Ovary (tissue), 3 donors: ENCODE measurements around the gene TIMP1.

Source experiments
- EP300 ChIP-seq: sonication (generic); formaldehyde crosslinking; IDR thresholded peaks from one replicate; pipeline ENCODE4 v1.6.1; 2017; ENCODE audit warnings: antibody characterized with exemption
- POLR2A ChIP-seq: fragments of 450-650 bp; IDR thresholded peaks from one replicate; pipeline ENCODE4 v1.6.1; 2017; ENCODE audit warnings: antibody characterized with exemption, mild to moderate bottlenecking, moderate library complexity
- TF ChIP-seq, protein P1 (sequence below), 3 donors: fragments of 450-650 bp in 2 of 3; fragments of 200-600 bp in 1 of 3; IDR thresholded peaks; one replicate each; pipeline versions ENCODE4 v1.5.1 to v1.8.0; 2016 to 2022; ENCODE audit warnings: antibody characterized with exemption in 3 of 3, mild to moderate bottlenecking in 1 of 3
- donor health status: DM: no; HTN: no; CAD: no.

DNA sequence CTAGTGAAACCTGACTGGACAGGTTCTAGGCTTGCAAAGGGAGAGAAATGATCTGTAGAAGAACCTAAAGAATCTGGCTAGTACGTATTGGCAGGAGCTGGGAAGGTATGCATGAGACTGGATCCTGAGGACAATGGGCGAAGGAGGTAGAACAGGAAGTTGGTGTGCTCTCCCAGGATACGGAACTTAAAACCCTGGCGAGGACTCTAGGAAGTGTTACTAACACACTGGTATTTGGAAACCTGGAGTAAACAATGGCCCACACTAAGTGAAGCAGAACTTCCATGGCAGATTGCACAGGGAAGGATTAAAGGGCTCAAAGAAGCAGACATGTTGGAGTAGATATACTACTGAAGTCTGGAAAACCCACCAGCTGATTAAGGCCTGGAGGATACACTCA is 28.3 kb downstream of the TIMP1 start:
- TF ChIP-seq POLR2A (no peak), EP300 (no peak)
- TF ChIP-seq, protein P1, sequence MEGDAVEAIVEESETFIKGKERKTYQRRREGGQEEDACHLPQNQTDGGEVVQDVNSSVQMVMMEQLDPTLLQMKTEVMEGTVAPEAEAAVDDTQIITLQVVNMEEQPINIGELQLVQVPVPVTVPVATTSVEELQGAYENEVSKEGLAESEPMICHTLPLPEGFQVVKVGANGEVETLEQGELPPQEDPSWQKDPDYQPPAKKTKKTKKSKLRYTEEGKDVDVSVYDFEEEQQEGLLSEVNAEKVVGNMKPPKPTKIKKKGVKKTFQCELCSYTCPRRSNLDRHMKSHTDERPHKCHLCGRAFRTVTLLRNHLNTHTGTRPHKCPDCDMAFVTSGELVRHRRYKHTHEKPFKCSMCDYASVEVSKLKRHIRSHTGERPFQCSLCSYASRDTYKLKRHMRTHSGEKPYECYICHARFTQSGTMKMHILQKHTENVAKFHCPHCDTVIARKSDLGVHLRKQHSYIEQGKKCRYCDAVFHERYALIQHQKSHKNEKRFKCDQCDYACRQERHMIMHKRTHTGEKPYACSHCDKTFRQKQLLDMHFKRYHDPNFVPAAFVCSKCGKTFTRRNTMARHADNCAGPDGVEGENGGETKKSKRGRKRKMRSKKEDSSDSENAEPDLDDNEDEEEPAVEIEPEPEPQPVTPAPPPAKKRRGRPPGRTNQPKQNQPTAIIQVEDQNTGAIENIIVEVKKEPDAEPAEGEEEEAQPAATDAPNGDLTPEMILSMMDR (IDR thresholded peaks at IDR 0.05) = no peak
